ENCODE results near the gene TNFSF13B.

TNFSF13B gene

DNA sequence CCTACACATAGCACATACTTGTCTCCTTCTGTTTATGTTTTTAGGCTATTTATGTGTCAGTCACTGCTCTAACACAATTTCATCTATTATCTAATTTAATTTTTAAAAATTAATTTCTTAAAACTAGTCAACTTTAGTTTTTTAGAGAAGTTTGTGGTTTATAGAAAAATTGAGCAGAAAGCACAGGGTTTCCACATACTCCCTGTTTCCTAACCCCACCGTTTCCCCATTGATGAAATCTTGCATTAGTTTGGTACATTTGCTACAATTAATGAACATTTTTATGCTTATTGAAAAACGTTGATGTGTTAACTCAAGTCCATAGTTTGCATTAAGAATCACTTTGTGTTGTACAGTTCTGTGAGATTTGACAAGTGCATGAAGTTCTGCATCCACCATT, 53.5 kb downstream of the TNFSF13B start:
- H3K4me3 ChIP-seq (ENCODE audit: low read length) = no peak overlapping the region
- TF ChIP-seq, protein P1, sequence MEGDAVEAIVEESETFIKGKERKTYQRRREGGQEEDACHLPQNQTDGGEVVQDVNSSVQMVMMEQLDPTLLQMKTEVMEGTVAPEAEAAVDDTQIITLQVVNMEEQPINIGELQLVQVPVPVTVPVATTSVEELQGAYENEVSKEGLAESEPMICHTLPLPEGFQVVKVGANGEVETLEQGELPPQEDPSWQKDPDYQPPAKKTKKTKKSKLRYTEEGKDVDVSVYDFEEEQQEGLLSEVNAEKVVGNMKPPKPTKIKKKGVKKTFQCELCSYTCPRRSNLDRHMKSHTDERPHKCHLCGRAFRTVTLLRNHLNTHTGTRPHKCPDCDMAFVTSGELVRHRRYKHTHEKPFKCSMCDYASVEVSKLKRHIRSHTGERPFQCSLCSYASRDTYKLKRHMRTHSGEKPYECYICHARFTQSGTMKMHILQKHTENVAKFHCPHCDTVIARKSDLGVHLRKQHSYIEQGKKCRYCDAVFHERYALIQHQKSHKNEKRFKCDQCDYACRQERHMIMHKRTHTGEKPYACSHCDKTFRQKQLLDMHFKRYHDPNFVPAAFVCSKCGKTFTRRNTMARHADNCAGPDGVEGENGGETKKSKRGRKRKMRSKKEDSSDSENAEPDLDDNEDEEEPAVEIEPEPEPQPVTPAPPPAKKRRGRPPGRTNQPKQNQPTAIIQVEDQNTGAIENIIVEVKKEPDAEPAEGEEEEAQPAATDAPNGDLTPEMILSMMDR (conservative IDR thresholded peaks at IDR 0.05; ENCODE audit: low read length) = no peak
- no peak for DNase-seq (ENCODE audit: low read depth)

DNA sequence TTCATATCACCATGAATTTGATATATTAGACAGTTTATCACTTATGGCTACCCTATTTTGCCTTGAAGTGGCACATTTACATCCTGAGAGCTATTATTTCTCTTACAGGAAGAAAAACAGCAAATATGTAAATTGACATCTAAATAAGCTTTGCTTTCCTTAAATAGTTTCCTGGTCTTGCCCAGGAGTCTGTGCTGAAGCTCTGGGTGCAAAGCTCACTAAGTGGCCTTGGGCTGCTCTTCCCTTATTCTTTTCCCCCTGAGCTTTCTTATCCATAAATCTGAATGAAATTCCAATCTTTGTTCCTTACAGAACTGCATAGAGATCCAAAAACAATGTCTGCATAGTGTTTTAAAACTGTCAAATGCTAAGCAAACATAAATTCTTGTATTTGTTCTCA, 56.3 kb downstream of the TNFSF13B start:
- no peak overlapping the region for H3K4me3 ChIP-seq (ENCODE audit: low read length)
- TF ChIP-seq, protein P1 (conservative IDR thresholded peaks at IDR 0.05; ENCODE audit: low read length) = no peak
- no peak for DNase-seq (ENCODE audit: low read depth)

DNA sequence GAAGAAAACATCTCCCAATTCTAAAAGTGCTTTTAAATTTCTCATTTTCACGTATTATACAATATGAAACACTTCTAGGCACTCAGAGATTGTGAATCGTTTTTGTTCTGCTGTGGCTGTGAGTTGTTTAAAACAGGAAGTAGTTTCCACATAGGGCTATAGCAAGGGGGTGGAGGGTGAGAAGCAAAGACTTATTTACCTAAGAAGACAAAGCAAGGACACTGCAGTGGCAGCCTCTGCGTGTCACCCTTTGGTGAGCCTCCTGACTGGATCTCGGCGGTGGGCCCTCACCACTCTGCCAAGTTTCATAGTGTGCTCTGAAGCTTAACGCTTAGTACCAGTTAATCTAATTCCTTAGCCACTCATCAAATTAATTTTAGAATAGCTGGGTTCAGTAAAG, 56.8 kb downstream of the TNFSF13B start:
- TF ChIP-seq, protein P1 (conservative IDR thresholded peaks at IDR 0.05; ENCODE audit: low read length) = no peak
- no peak for DNase-seq (ENCODE audit: low read depth)

DNA sequence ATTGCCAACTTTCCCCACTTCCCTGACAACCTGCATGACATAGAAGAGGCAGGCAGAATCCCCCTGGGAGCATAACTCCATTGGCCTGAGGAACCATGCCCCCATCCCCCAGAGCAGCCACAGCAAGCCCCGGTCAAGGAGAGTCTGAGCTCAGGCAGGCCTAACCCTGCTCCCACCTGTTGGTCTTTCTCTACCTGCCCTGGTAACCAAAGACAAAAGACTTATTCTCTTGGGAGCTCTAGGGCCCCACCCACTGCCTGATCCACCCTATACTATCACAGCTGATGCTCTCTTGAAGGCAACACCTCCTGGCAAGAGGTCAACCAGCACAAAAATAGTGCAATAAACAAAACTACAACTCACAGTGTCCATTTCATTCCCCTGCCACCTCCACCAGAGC, 59.3 kb downstream of the TNFSF13B start:
- H3K4me3 ChIP-seq (ENCODE audit: low read length) = no peak overlapping the region
- TF ChIP-seq, protein P1 (conservative IDR thresholded peaks at IDR 0.05; ENCODE audit: low read length) = no peak
- no peak for DNase-seq (ENCODE audit: low read depth)

More for the DNA sequence above, 56.8 kb downstream of the TNFSF13B start:
- H3K4me3 ChIP-seq (ENCODE audit: low read length) = no peak overlapping the region

DNA sequence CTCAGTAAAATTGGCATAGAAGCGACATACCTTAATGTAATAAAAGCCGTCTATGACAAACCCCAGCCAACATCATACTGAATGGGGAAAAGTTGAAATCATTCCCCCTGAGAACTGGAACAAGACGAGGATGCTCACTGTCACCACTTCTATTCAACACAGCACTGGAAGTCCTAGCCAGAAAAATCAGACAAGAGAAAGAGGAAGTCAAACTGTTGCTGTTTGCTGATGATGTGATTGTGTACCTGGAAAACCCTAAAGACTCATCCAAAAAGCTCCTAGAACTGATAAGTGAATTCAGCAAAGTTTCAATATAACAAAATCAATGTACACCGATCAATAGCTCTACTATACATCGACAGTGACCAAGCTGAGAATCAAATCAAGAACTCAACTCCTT, 63.3 kb downstream of the TNFSF13B start:
- TF ChIP-seq, protein P1 (conservative IDR thresholded peaks at IDR 0.05; ENCODE audit: low read length) = no peak
- DNase-seq (ENCODE audit: low read depth) = no peak

DNA sequence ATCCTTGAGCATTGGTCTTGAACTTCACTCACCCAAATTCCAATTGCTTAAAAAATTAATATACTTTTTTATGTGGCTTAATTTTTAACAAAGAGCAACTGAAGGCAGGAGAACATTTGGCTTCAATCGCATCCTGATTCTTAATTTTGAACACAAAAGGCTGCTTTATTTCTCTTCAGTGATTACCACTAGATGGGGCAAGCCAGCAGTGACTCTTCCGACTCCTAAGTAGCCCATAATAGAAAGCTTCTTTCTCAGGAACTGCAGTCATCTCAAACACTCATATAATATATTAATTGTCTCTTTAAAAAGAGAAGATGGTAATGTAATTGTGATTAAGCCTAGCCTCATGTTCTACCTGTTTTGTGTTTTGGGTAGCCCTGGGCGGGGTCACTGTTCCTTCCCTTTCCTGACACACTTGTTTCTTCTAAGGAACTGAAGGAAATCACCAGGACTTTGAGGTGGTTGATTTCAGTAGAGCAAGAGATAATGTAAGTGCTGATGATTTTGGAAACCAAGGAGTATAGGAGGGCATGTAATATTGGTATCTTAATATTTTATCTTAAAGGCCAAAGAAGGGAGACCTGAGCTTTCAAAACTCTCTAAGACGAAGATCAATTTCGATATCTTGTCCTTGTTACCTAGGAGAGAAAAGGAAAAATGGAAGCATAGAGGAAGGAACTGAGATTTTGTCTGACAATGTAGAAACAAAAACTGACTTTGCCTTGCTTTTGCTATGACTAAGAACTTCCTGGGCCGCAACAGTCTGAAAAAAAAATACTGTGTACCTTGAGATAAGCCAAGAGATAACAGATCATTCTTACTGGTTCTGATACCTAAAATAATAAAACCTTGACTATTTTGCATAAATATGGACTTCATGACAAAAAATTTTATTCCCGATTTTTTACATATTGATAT, 73.1 kb downstream of the TNFSF13B start:
- DNase-seq (ENCODE audit: low read depth) = peak; percentile 29
- TF ChIP-seq, protein P1 (conservative IDR thresholded peaks at IDR 0.05; ENCODE audit: low read length) = peak; percentile 60
- H3K4me3 ChIP-seq (ENCODE audit: low read length) = no peak overlapping the region

More for the DNA sequence above, 63.3 kb downstream of the TNFSF13B start:
- no peak overlapping the region for H3K4me3 ChIP-seq (ENCODE audit: low read length)

DNA sequence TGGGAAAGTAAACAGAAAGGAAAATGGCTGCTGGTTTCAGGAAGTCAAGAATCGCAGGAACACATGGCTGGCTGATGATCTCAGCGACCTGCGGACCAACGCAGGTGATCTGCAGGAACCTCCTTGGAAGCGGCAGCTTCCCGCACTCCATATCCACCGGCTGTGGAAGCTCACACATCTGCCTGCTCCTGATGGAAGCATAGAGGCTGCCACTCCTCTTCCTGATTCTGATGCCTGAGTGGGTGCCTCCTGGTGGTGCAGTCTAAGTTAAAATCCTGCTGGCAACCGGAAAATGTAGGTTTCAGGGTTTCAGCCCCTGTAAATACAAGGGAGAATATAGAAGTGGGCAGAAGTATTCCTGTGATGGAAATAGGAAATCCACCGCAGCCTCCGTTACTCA, 75.5 kb downstream of the TNFSF13B start:
- no peak for DNase-seq (ENCODE audit: low read depth)
- H3K4me3 ChIP-seq (ENCODE audit: low read length) = no peak overlapping the region
- TF ChIP-seq, protein P1 (conservative IDR thresholded peaks at IDR 0.05; ENCODE audit: low read length) = no peak
